Measurements from ENCODE around the gene COX4I2. TPM values are rescaled to one million over a fixed set of nuclear protein-coding genes. Genes with fewer than 3 reads are reported as not detected.
"Not testable (repeated sequence)": the region's sequence is repeated elsewhere in the genome, so short reads cannot be mapped to it uniquely, and the experiment has no call there.

Gene COX4I2
- polyA plus RNA-seq, 1 experiment: not detected

- no peak overlapping the region for H3K4me3 ChIP-seq (ENCODE audit: low read depth, low read length)
- DNase-seq (ENCODE audit: low read depth): no peak
- TF ChIP-seq CTCF (IDR thresholded peaks at IDR 0.05; ENCODE audit: insufficient read depth, low read depth, low read length): no peak
- H3K36me3 ChIP-seq (ENCODE audit: control insufficient read depth, insufficient read depth, low read length): no peaks in the 10 kb centered on the region
- no peaks in the 10 kb centered on the region for H3K27me3 ChIP-seq (ENCODE audit: control insufficient read depth, insufficient read depth, low read length)
- ChIA-PET POLR2A (interaction anchor here (1.6 kb wide), 1 partner anchor 11 kb away, joined by 14 read pairs; the partner anchor contains the start of gene ID1), CTCF (interaction anchor here (1.3 to 4.3 kb wide), 4 partner anchors 7 to 26 kb away, joined by 3 to 23 read pairs (median 7); partner anchors contain the start of gene ID1)
Measured at GRCh38 chr20:31594558-31595379, 42.9 kb upstream of the COX4I2 start.

DNA sequence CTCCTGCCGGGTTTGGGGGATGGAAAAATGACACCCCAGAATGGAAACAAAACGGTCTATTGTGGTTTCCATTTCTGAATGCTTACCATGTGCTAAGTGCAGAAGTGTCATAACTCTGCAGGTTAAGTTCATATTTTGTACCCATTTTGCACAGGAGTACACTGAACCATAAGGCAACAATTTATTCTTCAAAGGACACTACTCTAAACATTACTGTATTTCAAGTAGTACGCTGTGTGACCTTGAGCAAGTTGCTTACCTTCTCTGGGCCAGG lies 42.4 kb upstream of the COX4I2 start:
- Histone ChIP-seq H3K36me3 (ENCODE audit: control insufficient read depth, insufficient read depth, low read length) (no peaks in the 10 kb centered on the region), H3K27me3 (ENCODE audit: control insufficient read depth, insufficient read depth, low read length) (no peaks in the 10 kb centered on the region), H3K4me3 (ENCODE audit: low read depth, low read length) (no peak overlapping the region)
- ChIA-PET CTCF (interaction anchor here (1.3 to 4.3 kb wide), 4 partner anchors 8 to 27 kb away, joined by 3 to 23 read pairs (median 7); partner anchors contain the start of gene ID1), POLR2A (interaction anchor here (0.7 to 1.6 kb wide), 3 partner anchors 10 to 471 kb away, joined by 5 to 14 read pairs (median 7); partner anchors contain the start of gene ID1)
- TF ChIP-seq CTCF (IDR thresholded peaks at IDR 0.05; ENCODE audit: insufficient read depth, low read depth, low read length): no peak
- no peak for DNase-seq (ENCODE audit: low read depth)

DNA sequence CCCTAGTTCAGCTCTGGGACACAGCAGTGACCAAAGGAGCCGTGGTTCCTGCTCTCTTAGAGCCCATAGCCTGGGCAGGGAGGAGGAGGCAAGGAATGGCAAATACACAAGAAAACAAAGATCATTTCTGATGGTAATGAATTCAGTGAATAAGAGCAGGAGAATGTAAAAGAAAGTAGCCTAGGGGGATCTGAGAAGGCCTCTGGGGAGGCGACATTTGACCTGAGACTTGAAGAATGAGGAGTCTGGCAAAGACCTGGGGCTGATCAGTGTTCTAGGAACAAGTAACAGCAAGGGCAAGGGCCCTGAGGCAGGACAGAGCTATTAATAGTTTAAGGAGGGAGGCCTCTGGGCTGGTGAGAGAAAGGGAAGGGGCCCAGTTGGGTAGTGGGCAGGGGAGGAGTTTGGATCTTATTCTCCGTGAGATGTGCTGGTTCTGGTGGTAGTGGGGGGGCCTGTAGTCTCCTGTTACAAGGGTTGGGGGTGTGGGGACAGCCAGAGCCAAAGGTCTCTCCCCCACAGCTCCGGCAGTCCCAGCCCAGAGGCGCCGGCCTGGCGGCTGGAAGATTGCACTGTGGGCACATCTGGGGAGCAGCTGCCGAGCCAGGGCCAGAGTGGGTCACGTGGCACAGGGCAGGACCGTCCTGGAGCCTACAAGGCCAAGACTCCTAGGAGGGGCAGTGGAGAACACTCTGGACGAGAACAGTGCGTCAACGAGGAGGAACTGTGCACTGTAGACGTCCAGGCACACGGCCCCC lies 41.9 kb upstream of the COX4I2 start:
- TF ChIP-seq CTCF (IDR thresholded peaks at IDR 0.05; ENCODE audit: insufficient read depth, low read depth, low read length): no peak
- ChIA-PET CTCF (interaction anchor here (1.3 to 4.3 kb wide), 6 partner anchors 8 to 33 kb away, joined by 3 to 23 read pairs (median 7); partner anchors contain the start of gene ID1), POLR2A (interaction anchor here (0.6 to 1.6 kb wide), 5 partner anchors 9 to 471 kb away, joined by 3 to 14 read pairs (median 5); partner anchors contain the start of gene ID1)
- H3K4me3 ChIP-seq (ENCODE audit: low read depth, low read length): no peak overlapping the region
- no peaks in the 10 kb centered on the region for H3K36me3 ChIP-seq (ENCODE audit: control insufficient read depth, insufficient read depth, low read length)
- H3K27me3 ChIP-seq (ENCODE audit: control insufficient read depth, insufficient read depth, low read length): no peaks in the 10 kb centered on the region
- DNase-seq (ENCODE audit: low read depth): peak; percentile 95

DNA sequence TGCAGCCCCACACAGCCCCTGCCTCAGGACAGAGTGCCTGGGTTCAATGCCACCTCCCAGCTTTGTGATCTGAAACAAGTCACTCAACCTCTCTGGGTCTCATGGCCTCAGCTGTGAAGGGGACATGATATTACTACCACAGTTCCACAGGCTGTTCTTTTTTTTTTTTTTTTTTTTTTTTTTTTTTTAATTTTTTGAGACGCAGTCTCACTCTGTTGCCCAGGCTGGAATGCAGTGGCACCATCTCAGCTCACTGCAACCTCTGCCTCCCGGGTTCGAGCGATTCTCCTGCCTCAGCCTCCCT lies 41.3 kb upstream of the COX4I2 start:
- H3K36me3 ChIP-seq (ENCODE audit: control insufficient read depth, insufficient read depth, low read length); H3K4me3 ChIP-seq (ENCODE audit: low read depth, low read length); DNase-seq (ENCODE audit: low read depth); H3K27me3 ChIP-seq (ENCODE audit: control insufficient read depth, insufficient read depth, low read length): not testable (repeated sequence)
- CTCF ChIA-PET: interaction anchor here (1.6 to 4.3 kb wide), 5 partner anchors 9 to 34 kb away, joined by 4 to 23 read pairs (median 9); no protein-coding TSS in a partner anchor
- POLR2A ChIA-PET: interaction anchor here (0.6 to 1.6 kb wide), 3 partner anchors 9 to 49 kb away, joined by 3 to 14 read pairs (median 3); partner anchors contain the start of gene ID1

DNA sequence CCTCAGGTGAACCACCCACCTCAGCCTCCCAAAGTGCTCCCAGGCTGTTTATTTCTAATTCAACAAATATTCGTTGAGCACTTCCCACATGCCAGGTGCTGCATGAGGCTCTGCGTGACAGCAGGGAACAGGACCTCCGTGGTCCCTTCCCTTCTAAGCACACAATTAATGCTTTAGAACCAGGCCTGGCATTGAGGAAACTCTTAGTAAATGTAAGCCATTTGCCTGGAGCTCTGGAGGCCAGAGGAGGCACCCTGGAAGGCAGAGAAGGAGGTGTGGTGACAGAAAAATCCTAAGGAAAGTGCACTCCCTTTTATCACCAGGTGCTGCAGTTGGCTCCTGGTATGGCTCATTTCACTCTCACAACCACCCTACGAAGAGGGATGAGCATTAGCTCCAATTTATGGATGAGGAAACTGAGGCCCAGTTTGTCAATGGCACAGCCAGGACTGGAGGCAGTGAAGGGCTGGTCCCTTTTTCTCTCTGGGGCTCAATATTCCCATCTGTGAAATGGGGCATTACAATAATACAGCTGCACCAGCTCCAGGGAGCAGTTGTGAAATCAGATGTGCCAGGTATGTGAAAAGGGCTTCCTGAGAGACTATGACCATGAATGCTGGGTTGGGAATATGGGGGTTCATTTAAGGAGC lies 40.8 kb upstream of the COX4I2 start:
- ChIA-PET POLR2A (interaction anchor here (0.6 kb wide), 1 partner anchor 50 kb away, joined by 3 read pairs; a partner anchor contains a TSS), CTCF (interaction anchor here (0.6 to 4.3 kb wide), 6 partner anchors 9 to 1879 kb away, joined by 3 to 23 read pairs (median 7); no protein-coding TSS in a partner anchor)
- H3K27me3 ChIP-seq (ENCODE audit: control insufficient read depth, insufficient read depth, low read length): no peaks in the 10 kb centered on the region
- H3K4me3 ChIP-seq (ENCODE audit: low read depth, low read length): no peak overlapping the region
- no peak for TF ChIP-seq CTCF (IDR thresholded peaks at IDR 0.05; ENCODE audit: insufficient read depth, low read depth, low read length)
- no peaks in the 10 kb centered on the region for H3K36me3 ChIP-seq (ENCODE audit: control insufficient read depth, insufficient read depth, low read length)
- no peak for DNase-seq (ENCODE audit: low read depth)
